GM18519 (cell line): ENCODE measurements around the gene KCTD1.

Experiments
- ATAC-seq: cut with Tn5 transposase; IDR thresholded peaks from one replicate; pipeline ENCODE4 v1.9.1; 2021; ENCODE audit warnings: mild to moderate bottlenecking, moderate library complexity; ENCODE audit not compliant: unreplicated experiment, low FRiP score

Gene KCTD1

DNA sequence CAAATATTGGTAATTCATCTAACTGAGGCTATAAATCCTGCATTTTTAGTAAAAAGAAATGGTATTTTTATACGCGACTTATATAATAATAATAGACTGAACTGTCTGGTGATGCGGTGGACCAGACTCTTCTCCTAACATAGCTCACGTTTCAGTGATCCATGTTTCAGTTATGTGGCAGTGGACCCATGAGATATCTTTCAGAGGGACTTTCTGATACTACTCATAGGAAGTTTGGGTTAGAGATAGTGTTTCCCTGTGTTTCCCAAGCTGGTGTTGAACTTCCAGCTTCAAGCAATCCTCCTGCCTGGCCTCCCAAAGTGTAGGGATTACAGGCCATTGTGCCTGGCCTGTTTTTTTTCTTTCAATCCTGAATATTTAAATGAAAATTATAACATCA is 59.2 kb downstream of the KCTD1 start:
- no peak for ATAC-seq

DNA sequence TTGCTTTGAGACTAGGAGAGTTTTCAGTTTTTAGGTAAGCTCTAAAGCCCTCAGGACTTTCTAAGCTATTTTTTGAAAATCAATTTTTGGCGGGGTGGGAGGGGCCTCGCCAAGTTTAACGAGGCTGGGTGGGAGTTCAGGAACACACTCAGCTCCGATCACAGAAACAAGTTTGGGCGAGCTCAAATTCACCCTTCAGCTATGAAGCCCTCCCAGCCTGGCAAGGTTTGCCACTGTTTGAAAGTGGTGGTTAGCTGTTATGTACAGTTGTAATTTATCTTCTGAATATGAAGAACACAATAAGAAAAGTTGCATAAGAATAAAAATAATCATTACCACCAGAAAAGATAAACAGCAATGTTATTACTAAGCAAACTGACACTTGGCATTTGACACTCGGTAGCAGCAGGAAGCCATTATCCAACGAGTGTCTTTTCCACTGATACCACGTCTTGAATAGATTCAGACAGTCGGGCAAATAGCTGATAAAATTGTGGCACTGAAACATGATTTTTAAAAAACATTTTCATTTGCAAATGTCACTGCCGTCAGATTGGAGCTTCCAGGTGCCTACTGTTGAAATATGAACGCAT is 59.8 kb downstream of the KCTD1 start:
- no peak for ATAC-seq

DNA sequence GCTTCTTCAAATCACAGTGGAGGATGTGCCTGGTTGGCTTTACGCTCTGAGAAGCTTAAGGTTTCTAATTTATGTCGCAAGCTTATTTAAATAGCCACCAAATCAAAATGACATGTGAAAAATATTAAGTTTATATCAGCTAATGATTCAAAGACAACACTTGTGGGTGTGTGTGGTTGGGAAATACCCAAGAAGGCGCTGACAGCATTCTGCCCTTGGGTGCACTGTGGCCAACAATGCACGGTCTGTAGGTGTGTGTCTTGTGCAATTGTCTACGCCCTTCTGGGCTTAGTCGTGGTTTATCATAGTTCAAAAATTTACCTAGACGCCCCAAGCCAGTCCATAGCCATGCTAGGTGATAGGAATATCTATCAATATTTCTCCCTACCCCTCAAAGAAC is 60.9 kb downstream of the KCTD1 start:
- peak; percentile 69 for ATAC-seq

DNA sequence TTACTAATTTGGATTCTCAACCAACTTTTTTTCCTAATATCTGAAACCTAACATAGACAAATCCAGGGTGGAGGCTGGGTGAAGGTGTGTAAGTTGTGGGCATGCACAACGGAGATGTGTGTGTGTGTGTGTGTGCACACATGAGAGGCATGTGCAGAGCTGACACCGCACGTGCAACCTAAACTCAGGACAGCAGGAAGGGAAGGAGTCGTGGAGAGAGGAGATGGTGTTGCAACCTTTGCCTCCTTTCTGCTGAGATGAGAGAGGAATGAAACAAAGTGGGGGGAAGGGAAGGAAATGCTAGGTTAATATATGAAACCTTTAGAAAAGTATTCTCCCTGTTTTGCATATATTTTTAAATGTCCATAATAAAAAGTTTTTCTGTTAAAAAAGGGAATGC is 64.7 kb downstream of the KCTD1 start:
- no peak for ATAC-seq

DNA sequence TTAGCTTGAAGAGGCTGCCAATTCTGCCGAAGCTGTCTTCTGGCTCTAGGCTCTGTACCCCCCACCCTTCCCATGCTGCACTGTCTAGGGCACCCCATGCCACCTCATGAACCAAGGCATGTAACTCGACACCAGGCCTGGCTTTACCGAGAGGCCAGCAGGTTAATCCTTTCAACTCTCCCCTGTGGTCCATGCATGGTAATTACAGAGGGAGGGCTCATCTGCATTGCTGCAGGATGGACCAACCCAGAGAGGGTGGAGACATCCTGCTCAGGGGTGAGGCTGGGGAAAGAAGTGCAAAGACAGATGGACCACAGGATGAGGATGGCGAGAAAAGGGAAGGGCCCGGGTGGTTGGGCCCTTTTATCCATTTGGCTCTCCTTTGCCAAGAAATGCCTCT is 65.8 kb downstream of the KCTD1 start:
- ATAC-seq: no peak

DNA sequence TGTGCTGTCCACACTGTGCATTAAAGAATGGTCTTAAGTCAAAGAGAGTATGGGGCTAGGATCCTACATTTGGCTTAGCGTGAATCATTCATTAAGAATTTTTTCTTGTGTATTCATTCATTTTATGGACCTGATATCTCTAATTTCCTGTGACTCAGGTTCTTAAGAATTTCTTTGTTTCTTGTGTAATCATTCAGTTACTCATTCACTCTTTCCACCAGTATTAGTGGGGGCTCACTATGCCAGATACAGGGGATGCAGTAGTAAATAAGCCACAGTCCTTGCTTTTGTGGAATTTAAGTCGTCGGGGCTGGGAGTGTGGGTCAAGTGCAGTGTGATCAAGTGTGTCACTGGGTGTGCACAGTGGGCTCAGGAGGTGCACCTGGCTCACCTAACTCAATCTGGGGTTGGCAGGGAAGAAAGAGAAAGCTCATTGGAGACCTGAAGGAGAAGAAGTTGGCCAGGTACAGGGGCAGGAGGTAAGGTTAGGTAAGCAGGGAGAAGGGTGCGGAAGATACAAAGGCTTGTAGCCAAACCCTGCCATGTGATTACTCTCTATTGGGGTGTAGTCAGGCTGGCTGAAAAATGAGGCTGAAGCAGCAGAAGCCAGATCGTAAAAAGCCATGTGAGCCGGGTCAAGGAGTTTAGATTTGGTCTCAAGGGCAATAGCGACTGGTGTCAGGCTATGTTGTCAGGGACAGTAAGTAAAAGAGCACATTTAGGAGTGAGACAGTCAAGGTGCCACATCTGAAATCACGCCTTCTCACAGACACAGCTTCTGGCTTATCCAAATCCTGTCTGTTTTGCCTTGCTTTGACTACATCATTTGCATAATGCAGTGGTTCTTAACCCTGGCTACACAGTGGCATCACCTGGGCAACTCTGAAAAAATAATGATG is 67.2 kb downstream of the KCTD1 start:
- ATAC-seq: no peak

DNA sequence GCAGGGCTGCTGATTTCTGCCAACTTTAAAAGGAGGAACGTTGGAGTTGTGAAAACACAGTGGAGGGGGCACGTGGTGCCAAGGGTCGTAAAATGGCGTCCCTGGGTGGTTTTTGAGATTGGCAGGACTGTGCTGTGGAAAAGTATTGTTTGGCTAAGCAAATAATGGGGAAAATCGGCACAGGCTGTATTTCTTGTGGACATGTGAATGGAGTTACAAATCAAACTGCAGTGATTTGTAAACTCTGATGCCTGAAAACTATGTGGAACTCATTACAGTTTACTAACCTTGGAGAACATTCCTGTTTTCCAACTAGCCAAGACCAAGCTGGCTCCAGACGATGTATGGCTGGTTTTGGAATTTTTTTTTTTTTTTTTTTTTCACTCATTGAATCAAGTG is 68.7 kb downstream of the KCTD1 start:
- ATAC-seq: no peak

DNA sequence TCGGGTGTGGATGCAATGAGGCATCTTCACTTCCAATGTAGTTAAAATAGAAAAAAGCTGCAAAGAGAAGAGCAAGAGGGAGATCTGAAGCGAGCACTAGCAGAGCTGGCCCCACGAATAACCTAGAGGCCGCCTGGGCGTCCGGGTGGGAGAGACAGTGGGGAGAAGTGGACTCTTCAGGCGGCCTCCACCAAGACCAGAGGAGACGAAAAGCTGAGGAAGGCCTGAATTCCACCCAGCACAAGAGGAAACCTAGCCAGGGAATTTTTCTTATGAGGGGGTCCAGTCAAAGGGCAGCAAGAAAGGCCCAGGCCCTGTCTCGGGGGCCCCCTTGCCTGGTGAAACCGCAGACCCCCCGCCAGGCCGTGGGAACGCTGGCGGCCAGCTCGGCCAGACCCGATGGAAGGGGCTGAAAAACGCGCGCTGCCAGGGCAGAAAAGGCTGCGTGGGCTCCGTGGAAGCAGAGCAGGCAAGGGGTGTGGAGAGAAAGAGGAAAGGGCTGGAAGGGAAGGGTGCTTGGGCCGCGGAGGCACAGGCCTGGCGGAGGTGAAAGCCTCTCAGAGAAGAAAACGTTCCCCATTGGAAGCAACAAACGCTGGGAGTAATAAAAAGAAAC is 69.2 kb downstream of the KCTD1 start:
- ATAC-seq: no peak

DNA sequence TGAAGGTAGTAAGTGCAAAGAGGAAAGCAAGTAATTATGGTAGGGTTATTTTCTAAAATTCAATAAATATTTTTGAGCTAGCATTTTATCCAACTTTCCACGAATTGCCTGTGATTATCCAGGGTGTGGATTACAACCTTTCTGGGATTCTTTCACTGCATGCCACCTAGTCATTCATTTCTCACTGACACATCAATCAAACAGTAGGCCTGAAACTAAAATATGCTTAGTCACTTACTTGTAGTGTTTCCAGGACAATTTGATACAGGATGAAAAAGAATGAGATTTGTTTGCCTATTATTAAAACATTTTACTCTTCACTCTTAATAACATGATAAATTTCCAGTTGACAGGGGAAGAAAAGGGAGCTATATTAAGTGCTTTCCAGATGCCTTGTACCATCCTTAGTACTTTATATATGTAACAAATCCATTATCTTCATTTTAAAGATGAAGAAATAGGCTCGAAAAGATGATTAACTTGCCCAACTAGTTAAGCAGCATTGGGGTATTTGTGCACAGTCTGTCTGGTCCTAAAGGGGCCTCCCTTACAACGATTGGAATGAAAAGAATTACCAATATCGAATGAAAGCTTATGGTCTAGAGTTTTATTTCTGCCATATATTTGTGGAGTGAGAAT is 70.4 kb downstream of the KCTD1 start:
- ATAC-seq: no peak

DNA sequence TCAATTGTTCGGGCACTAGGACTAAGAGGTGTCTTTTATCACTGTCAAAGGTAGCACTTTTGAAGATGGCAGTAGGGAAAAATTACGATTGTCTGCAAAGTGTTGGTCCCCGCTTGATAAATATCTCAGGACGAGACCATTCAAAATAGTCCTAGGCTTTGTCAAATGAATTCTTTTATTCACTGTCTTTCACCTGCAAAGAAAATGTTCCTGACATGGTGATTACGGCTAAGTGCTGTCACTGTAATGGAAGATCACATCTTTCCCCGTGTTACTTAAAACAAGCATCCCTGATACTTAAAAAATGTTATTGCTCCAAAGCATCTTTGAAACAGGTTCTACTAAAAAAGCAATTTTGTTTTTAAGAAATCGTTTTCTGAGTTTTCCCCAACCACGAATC is 71.7 kb downstream of the KCTD1 start:
- ATAC-seq: no peak

DNA sequence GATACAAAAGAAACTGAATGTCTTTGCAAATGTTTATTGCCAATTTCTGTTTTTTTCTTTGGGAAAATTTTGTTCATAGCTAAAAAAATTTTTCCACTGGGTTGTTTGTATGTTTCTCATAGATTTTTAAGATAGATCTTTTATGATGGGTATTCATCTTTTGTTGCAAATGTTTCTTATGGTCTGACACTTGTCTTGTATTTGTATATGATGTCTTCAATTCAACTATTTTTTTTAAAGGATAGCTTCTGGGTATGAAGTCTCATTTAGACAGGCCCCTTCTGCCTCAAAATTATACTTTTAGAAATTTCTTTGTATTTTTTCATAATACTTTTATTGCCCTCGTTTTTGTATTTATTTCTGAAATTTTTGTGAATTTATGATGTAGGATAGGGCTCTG is 73.8 kb downstream of the KCTD1 start:
- no peak for ATAC-seq

DNA sequence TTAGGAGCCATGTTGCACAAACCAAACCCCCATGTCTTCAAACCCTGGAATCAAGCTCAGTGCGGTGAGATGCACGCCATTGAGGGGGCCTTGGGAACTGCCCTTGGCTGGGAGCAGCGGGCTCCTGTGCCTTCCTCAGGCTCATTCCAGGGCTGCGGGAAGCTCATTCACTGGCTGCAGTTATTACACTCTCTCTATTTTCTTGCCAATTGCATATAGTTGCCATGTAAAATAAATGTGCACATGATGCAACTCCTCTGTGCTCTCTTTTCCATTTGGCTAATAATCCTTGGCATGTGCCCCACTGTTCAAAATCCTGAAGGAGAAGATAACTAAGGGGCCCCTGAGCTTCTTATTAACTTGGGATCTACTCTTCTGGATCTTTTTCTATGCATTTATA is 74.7 kb downstream of the KCTD1 start:
- no peak for ATAC-seq

DNA sequence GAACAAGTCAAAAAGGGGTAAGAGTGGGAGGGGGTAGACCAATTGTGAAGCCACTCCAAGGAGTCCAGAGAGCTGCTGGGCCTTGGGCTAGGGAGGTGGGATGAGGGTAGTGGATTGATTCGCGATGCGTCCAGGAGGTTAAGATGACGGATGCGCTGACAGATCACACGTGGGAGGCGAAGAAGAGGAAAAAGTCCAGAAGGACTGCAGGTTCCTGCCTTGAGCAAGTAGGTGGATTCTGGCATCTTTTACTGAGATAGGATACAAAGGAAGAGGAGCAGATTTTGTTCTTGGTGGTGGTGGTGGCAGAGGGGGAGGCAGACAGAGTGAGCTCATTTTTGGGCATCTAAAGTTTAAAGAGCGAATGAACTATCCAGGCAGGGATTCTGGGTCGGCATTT is 76.5 kb downstream of the KCTD1 start:
- no peak for ATAC-seq

DNA sequence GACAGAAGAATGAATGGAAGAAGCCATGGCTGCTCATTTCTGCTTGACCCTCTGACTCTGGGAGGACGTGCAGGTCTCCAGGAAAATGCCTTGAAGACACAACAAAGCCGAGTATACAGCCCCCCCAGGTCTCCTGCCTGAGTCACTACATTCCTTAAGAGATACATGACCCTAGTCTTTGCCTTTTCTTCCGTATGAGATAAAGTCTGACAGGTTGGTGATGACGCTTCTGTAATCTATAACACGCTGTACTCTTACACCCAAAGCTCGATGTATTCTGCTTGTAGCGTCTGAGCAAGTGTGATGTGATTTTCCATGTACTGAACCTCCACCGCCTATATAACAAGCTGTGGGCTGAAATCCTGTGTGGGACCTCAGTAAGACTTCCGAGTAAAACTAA is 77.3 kb downstream of the KCTD1 start:
- no peak for ATAC-seq

DNA sequence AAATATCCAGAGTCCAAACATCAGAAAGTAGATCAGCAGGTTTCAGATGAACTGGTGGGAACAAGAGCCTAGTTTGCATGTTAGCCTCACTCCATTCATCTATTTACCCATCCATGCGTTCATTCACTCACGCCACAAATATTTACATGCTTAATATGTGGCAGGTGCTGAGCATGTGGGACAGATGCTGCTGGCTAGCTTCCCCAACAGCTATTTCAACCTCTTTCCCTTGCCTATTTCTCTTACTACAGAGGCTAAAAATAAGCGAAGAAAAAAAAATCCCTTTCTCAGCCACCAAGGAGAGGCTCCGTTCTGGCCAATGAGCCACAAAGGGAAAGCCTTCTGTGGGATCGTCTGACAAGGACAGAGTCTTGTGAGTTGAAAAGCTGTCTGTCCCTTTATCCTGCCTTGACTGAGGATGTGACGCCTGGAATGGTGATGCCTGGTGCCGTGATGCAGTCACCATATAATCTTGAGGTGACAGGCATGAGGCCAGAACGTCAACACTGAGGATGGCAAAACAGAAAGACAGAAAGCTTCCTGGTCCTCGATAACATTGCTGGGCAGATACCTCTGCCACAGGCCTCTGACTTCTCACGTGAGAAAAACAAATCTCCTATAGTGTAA is 78.2 kb downstream of the KCTD1 start:
- ATAC-seq: peak; percentile 76

DNA sequence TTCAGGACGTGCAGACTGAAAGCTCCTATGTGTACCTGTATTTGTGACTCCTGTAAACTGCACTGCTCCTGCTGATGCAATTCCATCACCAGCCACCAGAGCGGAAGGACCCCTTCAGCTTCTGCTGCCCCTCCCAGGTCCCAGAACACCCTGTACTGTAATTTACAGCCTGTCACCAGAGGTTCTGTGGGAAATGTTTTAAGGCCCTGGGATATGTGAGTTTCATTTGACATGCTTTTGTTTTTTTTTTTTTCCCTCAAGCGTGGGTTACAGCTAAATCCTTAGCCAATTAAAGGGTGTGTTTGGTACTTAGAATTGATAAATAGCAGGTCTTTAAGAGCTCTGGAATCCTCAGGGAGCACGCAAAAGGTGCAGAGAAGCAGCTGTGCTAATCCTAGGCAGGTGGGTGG is 79.4 kb downstream of the KCTD1 start:
- ATAC-seq: peak; percentile 63

DNA sequence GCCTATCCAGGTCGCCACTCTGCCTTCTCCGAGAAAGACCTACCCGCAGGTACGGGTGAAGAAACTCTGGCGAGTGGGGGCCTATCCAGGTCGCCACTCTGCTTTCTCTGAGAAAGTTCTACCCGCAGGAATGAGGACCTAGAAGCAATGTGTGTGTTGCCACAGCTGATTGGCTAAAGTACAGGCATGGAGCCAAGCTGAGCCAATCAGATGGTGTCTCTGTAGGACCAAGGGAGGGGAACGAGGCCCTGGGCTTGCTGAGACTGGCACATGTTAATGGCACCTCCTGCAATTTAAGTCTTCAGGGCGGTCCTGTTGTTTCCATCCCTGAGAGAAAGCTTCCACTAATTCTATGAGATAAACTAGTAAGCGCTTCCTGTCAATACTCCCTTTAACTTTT is 82.3 kb downstream of the KCTD1 start:
- no peak for ATAC-seq

DNA sequence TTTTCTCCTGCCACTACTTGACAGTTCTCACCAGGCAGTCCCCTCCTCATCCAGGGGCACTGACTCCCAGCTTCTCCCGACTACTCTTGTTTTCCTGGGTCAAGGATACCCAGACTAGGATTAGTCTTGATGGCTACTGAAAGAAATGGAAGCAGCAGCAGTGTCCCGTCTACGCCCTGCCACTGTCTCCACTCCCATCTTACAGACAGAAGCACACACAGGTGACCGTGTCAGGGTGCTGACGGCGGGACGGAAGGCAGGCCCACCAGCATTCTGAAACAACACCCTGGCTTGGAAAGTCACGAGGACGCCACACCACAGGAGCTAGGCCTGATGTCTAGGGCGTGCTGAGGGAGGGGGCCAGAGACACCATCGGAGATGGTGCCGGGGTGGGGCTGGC is 82.9 kb downstream of the KCTD1 start:
- no peak for ATAC-seq

DNA sequence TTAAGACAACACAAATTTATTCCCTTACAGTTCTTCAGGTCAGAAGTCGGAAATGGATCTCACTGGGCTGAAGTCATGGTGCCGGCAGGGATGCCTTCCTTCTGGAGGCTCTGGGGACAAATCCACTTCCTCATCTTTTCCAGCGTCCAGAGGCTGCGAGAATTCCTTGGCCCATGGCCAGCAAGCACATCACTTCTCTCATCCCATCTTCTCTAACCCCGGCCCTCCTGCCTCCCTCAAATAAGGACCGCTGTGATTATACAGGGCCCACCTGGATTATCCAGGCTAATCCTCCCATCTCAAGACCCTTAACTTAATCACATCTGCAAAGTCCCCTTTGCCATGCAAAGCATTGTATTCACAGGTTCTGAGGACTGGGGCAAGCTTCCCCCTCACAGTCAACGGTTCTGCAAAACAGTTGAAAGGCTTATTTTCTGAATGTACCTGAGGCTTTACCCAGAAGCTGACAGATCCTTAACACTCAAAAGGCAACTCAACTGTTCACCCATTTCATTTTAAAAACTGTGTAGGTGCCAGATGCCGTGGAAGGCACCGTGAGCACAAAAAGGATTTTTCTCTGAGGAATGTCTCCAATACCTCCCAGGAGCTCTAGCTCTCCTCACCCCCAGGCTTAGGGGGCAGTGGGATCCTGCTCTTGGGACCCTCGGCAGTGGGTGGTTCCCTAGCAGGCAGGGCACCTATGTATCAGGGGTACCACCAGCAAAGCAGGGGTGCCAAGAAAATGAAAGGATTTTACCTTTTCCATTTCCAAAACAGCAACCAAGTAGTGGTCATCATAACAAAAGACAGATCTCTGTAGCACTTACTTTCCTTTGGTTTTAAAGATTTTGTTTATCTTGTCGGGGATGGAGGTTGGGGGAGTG is 84.0 kb downstream of the KCTD1 start:
- no peak for ATAC-seq

DNA sequence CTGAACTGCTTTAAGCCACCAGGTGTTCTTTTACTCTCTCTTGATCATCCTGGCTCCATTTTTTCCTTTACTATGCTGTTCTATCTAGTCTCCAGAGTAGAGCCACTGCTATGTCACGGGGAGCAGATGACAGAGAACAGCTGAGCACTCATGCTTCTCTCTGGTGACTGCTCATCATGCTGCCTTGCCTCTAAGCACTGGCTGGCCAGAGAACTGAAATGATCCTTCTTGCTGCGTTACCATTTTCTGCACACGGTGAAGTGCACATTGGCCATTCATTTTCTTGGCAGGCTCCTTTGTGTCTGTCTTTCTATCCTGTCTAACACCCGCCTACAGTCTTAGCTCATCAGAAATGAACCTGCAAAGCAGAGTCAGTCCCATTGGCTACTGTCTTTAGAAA is 86.0 kb downstream of the KCTD1 start:
- no peak for ATAC-seq
